ENCODE results near the gene SLC35D1. TPM values are rescaled to one million over a fixed set of nuclear protein-coding genes. Genes with fewer than 3 reads are reported as not detected.

Gene SLC35D1
- total and polyA plus RNA-seq, 8 donors: 8.5 to 10.9 (median 9.3) TPM

- intact Hi-C loops (cut with DNase I): no loop called here
- TF ChIP-seq, protein P1, sequence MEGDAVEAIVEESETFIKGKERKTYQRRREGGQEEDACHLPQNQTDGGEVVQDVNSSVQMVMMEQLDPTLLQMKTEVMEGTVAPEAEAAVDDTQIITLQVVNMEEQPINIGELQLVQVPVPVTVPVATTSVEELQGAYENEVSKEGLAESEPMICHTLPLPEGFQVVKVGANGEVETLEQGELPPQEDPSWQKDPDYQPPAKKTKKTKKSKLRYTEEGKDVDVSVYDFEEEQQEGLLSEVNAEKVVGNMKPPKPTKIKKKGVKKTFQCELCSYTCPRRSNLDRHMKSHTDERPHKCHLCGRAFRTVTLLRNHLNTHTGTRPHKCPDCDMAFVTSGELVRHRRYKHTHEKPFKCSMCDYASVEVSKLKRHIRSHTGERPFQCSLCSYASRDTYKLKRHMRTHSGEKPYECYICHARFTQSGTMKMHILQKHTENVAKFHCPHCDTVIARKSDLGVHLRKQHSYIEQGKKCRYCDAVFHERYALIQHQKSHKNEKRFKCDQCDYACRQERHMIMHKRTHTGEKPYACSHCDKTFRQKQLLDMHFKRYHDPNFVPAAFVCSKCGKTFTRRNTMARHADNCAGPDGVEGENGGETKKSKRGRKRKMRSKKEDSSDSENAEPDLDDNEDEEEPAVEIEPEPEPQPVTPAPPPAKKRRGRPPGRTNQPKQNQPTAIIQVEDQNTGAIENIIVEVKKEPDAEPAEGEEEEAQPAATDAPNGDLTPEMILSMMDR (IDR thresholded peaks at IDR 0.05): no peak
- peak in 3 of 4 donors; percentile 67 to 92 (median 77) for DNase-seq
Observed at GRCh38 chr1:67053535-67053784, 488 bp downstream of the SLC35D1 start.

GRCh38 chr1:67052741-67053534 lies 1.0 kb downstream of the SLC35D1 start:
- Histone ChIP-seq H3K4me1 (peaks cover 0 to 20% of the 10 kb centered on the region in 2 donors), H3K27ac (peak overlapping the region; percentile 93 to 94), H3K36me3 (peaks cover 0 to 16% of the 10 kb centered on the region in 2 donors), H3K27me3 (no peaks in the 10 kb centered on the region), H3K9me3 (no peaks in the 10 kb centered on the region), H3K4me3 (peak overlapping the region; percentile 75 to 81)
- intact Hi-C loops (cut with DNase I): no loop called here
- peak; percentile 38 for ATAC-seq
- TF ChIP-seq, protein P1 (IDR thresholded peaks at IDR 0.05): no peak
- DNase-seq: peak in 3 of 4 donors; percentile 37 to 73 (median 48)

More at GRCh38 chr1:67053535-67053784, 488 bp downstream of the SLC35D1 start:
- H3K27ac ChIP-seq: peak overlapping the region; percentile 93 to 94
- ATAC-seq: peak; percentile 80
- H3K4me1 ChIP-seq: peaks cover 0 to 20% of the 10 kb centered on the region in 2 donors
- H3K36me3 ChIP-seq: peaks cover 0 to 11% of the 10 kb centered on the region in 2 donors
- no peaks in the 10 kb centered on the region for H3K27me3 ChIP-seq
- peak overlapping the region; percentile 75 to 81 for H3K4me3 ChIP-seq
- H3K9me3 ChIP-seq: no peaks in the 10 kb centered on the region

DNA sequence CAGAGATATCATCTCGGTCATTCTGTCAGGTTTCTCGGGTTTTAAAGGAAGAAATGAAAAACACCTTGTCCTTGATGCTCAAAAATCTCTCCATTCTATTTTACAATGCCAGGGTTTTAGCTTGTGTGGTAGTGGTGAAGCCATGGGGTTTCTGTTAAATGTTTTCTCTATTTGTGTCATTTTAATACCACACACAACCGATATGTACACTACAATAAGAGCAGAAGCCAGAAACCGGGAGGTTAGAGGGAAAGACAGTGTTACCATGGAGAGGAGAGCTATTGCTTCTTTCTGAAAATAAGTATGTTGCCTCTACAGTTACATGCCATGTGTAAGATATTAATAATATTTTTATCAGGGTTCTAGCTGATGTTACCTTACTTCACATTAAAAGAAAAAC lies 2.8 kb downstream of the SLC35D1 start:
- no peak overlapping the region for H3K4me3 ChIP-seq
- no peak for ATAC-seq
- no peaks in the 10 kb centered on the region for H3K9me3 ChIP-seq
- intact Hi-C loops (cut with DNase I): no loop called here
- TF ChIP-seq, protein P1 (IDR thresholded peaks at IDR 0.05): no peak
- DNase-seq: no peak
- peaks cover 0 to 31% of the 10 kb centered on the region in 2 donors for H3K36me3 ChIP-seq
- H3K4me1 ChIP-seq: peaks cover 0 to 20% of the 10 kb centered on the region in 2 donors
- H3K27ac ChIP-seq: no peak overlapping the region
- no peaks in the 10 kb centered on the region for H3K27me3 ChIP-seq

DNA sequence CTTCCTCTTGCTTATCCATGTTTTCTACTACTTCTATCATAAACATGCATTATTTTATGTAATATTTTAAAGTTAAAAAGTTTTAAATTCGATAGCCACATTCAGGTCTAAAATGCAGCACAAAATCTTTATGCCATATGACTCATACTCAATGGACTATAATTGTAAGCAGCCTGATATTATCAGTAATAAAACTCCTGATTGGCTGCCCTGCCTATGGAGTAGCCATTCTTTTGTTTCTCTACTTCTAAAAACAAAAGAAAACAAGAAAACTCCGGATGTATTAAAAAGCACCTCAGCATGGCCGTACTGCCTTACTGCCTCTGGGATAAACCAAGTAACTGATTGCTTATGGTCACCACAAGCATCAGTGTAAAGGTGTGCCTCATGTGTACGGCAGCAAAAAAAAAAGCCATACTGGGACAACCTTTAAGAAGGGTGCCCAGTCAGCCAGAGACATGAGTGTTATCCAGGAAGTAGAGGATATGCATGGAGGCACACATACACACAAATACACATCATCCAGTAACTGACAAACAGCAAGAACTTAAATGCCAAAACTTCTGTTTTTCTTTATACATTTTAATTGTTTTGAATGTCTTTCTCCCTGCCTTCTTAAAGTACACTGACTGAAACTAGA lies 9.2 kb downstream of the SLC35D1 start:
- Histone ChIP-seq H3K27ac (no peak overlapping the region), H3K36me3 (peaks cover 0 to 92% of the 10 kb centered on the region in 2 donors), H3K27me3 (no peaks in the 10 kb centered on the region), H3K4me1 (no peaks in the 10 kb centered on the region), H3K9me3 (no peaks in the 10 kb centered on the region), H3K4me3 (no peak overlapping the region)
- TF ChIP-seq, protein P1 (IDR thresholded peaks at IDR 0.05): no peak
- no peak for ATAC-seq
- no peak for DNase-seq
- intact Hi-C loops (cut with DNase I): no loop called here

DNA sequence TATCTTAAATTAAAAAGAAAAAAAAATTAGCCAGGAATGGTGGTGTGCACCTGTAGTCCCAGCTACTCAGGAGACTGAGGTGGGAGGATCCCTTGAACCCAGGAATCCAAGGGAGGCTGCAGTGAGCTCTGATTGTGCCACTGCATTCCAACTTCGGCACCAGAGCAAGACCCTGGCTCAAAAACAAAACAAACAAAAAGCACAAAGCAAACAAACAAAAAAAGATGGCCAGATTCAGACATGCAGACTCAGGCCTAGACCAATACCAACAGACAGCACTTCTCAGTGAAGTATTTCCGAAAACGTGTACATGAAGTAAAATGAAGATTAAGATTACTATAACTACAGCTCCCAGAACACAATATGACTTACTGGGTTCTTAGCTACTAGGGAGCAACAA lies 10.6 kb downstream of the SLC35D1 start:
- ATAC-seq (no peak), DNase-seq (no peak)
- Histone ChIP-seq H3K27ac (no peak overlapping the region), H3K9me3 (no peaks in the 10 kb centered on the region), H3K4me1 (no peaks in the 10 kb centered on the region), H3K36me3 (peaks cover 0 to 90% of the 10 kb centered on the region in 2 donors), H3K4me3 (no peak overlapping the region), H3K27me3 (no peaks in the 10 kb centered on the region)
- TF ChIP-seq, protein P1 (IDR thresholded peaks at IDR 0.05): no peak
- intact Hi-C loops (cut with DNase I): no loop called here

Data from left lung (tissue), 10 donors.